PC-3 (cell line): ENCODE measurements around the gene PI4KA.

Experiments
- EZH2 ChIP-seq: fragments of 300-600 bp; sonication (generic); IDR thresholded peaks from one replicate; pipeline ENCODE4 v1.6.1; 2017; ENCODE audit warnings: antibody characterized with exemption, mild to moderate bottlenecking, low read length; ENCODE audit not compliant: unreplicated experiment
- TF ChIP-seq, protein P1 (sequence below): fragments of 300-600 bp; sonication (generic); conservative IDR thresholded peaks from 2 replicates; pipeline ENCODE4 v1.5.1; 2017; ENCODE audit warnings: antibody characterized with exemption, low read depth, mild to moderate bottlenecking, low read length

DNA sequence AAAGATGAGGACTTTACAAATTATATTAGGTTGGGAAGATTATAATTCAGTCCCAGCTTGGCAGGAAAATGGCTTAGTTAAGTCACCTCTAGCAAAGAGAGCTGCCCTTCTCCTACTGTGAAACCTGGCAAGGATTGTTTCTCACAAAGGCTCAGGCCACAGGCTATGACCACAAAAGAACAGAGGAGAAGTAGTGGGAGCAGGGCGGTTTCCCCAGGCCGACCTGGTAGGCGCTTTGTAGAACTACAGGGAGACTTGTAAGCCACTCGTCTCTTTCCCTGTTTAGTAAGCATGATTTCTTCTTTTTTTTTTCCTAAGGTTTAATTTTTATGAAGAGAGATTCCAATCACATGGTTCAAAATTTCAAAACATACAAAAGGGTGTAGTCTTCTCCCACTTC, 4.8 kb upstream of the PI4KA start:
- TF ChIP-seq, protein P1, sequence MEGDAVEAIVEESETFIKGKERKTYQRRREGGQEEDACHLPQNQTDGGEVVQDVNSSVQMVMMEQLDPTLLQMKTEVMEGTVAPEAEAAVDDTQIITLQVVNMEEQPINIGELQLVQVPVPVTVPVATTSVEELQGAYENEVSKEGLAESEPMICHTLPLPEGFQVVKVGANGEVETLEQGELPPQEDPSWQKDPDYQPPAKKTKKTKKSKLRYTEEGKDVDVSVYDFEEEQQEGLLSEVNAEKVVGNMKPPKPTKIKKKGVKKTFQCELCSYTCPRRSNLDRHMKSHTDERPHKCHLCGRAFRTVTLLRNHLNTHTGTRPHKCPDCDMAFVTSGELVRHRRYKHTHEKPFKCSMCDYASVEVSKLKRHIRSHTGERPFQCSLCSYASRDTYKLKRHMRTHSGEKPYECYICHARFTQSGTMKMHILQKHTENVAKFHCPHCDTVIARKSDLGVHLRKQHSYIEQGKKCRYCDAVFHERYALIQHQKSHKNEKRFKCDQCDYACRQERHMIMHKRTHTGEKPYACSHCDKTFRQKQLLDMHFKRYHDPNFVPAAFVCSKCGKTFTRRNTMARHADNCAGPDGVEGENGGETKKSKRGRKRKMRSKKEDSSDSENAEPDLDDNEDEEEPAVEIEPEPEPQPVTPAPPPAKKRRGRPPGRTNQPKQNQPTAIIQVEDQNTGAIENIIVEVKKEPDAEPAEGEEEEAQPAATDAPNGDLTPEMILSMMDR = no peak
- no peak for TF ChIP-seq EZH2
